HL-60 (cell line): Measurements from ENCODE around the gene TLX3.

Source experiments
- DNase-seq, 2 experiments: peaks; one replicate each; pipeline ENCODE4 v3.0.0-alpha.2; 2010 to 2020; ENCODE audit warnings: low read depth in 1 of 2, low spot score in 1 of 2
- H3K27ac ChIP-seq: fragments of 250-450 bp; sonication (Bioruptor Pico); replicated peaks from 2 replicates; pipeline ENCODE4 v1.5.1; 2020; ENCODE audit warnings: mild to moderate bottlenecking, moderate library complexity
- H3K27me3 ChIP-seq: fragments of 250-450 bp; sonication (Bioruptor Pico); 2 replicates; pipeline ENCODE4 v1.5.1; 2021; ENCODE audit warnings: mild to moderate bottlenecking, moderate library complexity; ENCODE audit not compliant: insufficient read depth, poor library complexity, severe bottlenecking
- H3K4me3 ChIP-seq: replicated peaks from 2 replicates; pipeline ENCODE4 v1.5.1; 2011; ENCODE audit warnings: mild to moderate bottlenecking, control low read depth, low read length; ENCODE audit not compliant: insufficient read depth
- CTCF ChIP-seq: IDR thresholded peaks from one replicate; pipeline ENCODE4 v1.5.1; 2011; ENCODE audit warnings: low read length, control low read depth, inconsistent platforms; ENCODE audit not compliant: insufficient read depth
- GABPA ChIP-seq: IDR thresholded peaks from 2 replicates; pipeline ENCODE4 v1.6.1; 2012; ENCODE audit warnings: low read depth
- POLR2AphosphoS5 ChIP-seq: IDR thresholded peaks from 2 replicates; pipeline ENCODE4 v1.6.1; 2012; ENCODE audit warnings: low read depth
- REST ChIP-seq: IDR thresholded peaks from 2 replicates; pipeline ENCODE4 v1.6.1; 2012; ENCODE audit warnings: low read depth; ENCODE audit not compliant: insufficient replicate concordance
- SPI1 ChIP-seq: IDR thresholded peaks from 2 replicates; pipeline ENCODE4 v1.6.1; 2012; ENCODE audit warnings: low read depth, mild to moderate bottlenecking, borderline replicate concordance

Gene TLX3

DNA sequence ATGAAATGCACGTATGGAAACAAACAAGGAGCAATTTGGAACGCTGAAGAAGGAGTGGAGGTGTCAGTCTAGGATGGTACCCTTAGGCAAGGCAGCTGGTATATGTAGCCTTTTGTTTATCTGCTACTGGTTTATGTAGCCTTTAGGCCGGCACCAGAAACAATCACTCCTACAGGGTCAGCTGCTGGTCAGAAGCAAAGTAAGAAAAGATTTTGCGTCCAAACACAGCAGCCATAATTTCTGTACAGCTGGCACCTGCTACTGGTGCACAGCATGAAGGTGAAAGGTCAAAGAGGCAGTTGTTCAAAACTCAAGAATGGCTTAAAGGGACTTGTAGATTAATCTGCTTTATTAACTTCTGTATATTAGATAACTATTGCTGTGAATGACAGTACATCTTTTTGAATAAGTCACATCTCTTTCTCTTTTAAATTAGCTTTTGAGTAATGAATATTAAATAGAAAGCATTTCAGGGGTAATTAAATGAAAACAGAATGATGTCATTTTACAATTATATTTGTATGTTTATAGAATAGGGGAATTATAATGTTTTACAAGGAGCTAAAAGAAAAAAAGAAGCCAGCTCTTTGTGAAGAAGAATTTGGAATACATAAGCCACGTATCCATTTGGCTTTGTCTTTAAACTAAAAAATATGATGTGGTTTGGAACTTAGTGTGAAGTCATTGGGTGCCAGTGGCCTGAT is 33.1 kb upstream of the TLX3 start:
- H3K27me3 ChIP-seq: peaks cover 2% of the 10 kb centered on the region
- H3K4me3 ChIP-seq: no peak overlapping the region
- no peak for DNase-seq
- TF ChIP-seq SPI1 (no peak), CTCF (no peak), GABPA (no peak), REST (no peak), POLR2AphosphoS5 (no peak)
- no peak overlapping the region for H3K27ac ChIP-seq

- H3K27ac ChIP-seq: no peak overlapping the region
- no peak for DNase-seq
- TF ChIP-seq REST (no peak), CTCF (no peak), GABPA (no peak), SPI1 (no peak), POLR2AphosphoS5 (no peak)
- no peak overlapping the region for H3K4me3 ChIP-seq
- H3K27me3 ChIP-seq: peaks cover 5% of the 10 kb centered on the region
These were observed 25.3 kb upstream of the TLX3 start for GRCh38 chr5:171283753-171284152.

GRCh38 chr5:171285465-171285864 is 23.6 kb upstream of the TLX3 start:
- TF ChIP-seq GABPA (no peak), CTCF (no peak), REST (no peak), POLR2AphosphoS5 (no peak), SPI1 (no peak)
- Histone ChIP-seq H3K27ac (no peak overlapping the region), H3K4me3 (no peak overlapping the region), H3K27me3 (peaks cover 5% of the 10 kb centered on the region)
- no peak for DNase-seq
